H1 (cell line): ENCODE results near the gene TMEM38A. TPM values are rescaled to one million over a fixed set of nuclear protein-coding genes. Genes with fewer than 3 reads are reported as not detected.

Experiments used
- CTCF ChIA-PET: fragments of 300-600 bp; sonication (Branson Sonifier 250); formaldehyde crosslinking; loops from one replicate; lab custom pipeline; 2021; ENCODE audit not compliant: partially characterized antibody; lab: Charles Lee
- POLR2A ChIA-PET: fragments of 300-600 bp; sonication (Branson Sonifier 250); formaldehyde crosslinking; loops from one replicate; lab custom pipeline; 2021; ENCODE audit warnings: inconsistent platforms; ENCODE audit not compliant: partially characterized antibody; lab: Charles Lee
- DNase-seq, 2 experiments: peaks; one replicate each; pipeline versions ENCODE4 v3.0.0 to v3.0.0-alpha.2; 2010 to 2022; ENCODE audit warnings: low spot score in 2 of 2, low read depth in 1 of 2, mixed read lengths in 1 of 2
- FAIRE-seq: peaks from 2 replicates; lab custom pipeline; 2011; peaks lifted over from hg19 to GRCh38; lab: Jason Lieb, UNC
- H2AFZ ChIP-seq: 2 replicates; pipeline ENCODE4 v1.8.1; 2012; ENCODE audit warnings: low read length, inconsistent platforms
- H2AK5ac ChIP-seq: 2 replicates; pipeline ENCODE4 v1.6.1; 2013; ENCODE audit warnings: low read depth, low read length
- H2BK120ac ChIP-seq: replicated peaks from 2 replicates; pipeline ENCODE3; 2013; ENCODE audit warnings: low read depth, low read length, inconsistent platforms
- H2BK12ac ChIP-seq: 2 replicates; pipeline ENCODE4 v1.6.1; 2013; ENCODE audit warnings: low read depth, low read length
- H2BK15ac ChIP-seq: 2 replicates; pipeline ENCODE4 v1.6.1; 2013; ENCODE audit warnings: low read length
- H2BK20ac ChIP-seq: 2 replicates; pipeline ENCODE4 v1.6.1; 2013; ENCODE audit warnings: low read length
- H2BK5ac ChIP-seq: 2 replicates; pipeline ENCODE4 v1.6.1; 2013; ENCODE audit warnings: low read depth, low read length
- H3K14ac ChIP-seq: 2 replicates; pipeline ENCODE4 v1.6.1; 2013; ENCODE audit warnings: inconsistent platforms; ENCODE audit not compliant: insufficient read length
- H3K18ac ChIP-seq: 2 replicates; pipeline ENCODE4 v1.6.1; 2013; ENCODE audit warnings: low read length; ENCODE audit errors: extremely low read depth
- H3K23ac ChIP-seq: 2 replicates; pipeline ENCODE4 v1.6.1; 2013; ENCODE audit warnings: inconsistent platforms; ENCODE audit not compliant: insufficient read length
- H3K23me2 ChIP-seq: 2 replicates; pipeline ENCODE4 v1.6.1; 2013; ENCODE audit warnings: low read depth, low read length
- H3K27ac ChIP-seq: 2 replicates; pipeline ENCODE4 v1.6.1; 2011; ENCODE audit warnings: low read depth, low read length, inconsistent platforms
- H3K27me3 ChIP-seq, 4 experiments: replicated peaks in 1 of 4; 1 replicate in 1 of 4; 2 replicates in 3 of 4; pipeline versions ENCODE4 v1.6.1 to v1.8.1; 2011 to 2013; ENCODE audit warnings: low read length in 3 of 4, mild to moderate bottlenecking in 3 of 4, inconsistent platforms in 2 of 4, mixed read lengths in 2 of 4, moderate library complexity in 1 of 4; ENCODE audit not compliant: control insufficient read depth in 3 of 4, insufficient read depth in 3 of 4; ENCODE audit errors: extremely low read depth in 1 of 4
- H3K36me3 ChIP-seq, 4 experiments: 2 replicates each; pipeline versions ENCODE4 v1.6.1 to v1.8.1; 2011 to 2013; ENCODE audit warnings: mild to moderate bottlenecking in 4 of 4, low read length in 3 of 4, moderate library complexity in 2 of 4, control low read depth in 1 of 4, inconsistent platforms in 1 of 4; ENCODE audit not compliant: insufficient read depth in 4 of 4, control insufficient read depth in 2 of 4
- H3K4ac ChIP-seq: replicated peaks from 2 replicates; pipeline ENCODE3; 2013; ENCODE audit warnings: low read length, low read depth, mixed read lengths, inconsistent platforms; ENCODE audit not compliant: insufficient read length
- H3K4me1 ChIP-seq, 4 experiments: replicated peaks in 1 of 4; 1 replicate in 1 of 4; 2 replicates in 3 of 4; pipeline versions ENCODE4 v1.6.1 to v1.8.1; 2011 to 2013; ENCODE audit warnings: low read length in 3 of 4, inconsistent platforms in 2 of 4, mixed read lengths in 1 of 4; ENCODE audit not compliant: insufficient read depth in 4 of 4, control insufficient read depth in 3 of 4
- H3K4me2 ChIP-seq, 2 experiments: 2 replicates each; pipeline versions ENCODE4 v1.6.1 to v1.8.1; 2011 to 2013; ENCODE audit warnings: low read depth in 2 of 2, low read length in 2 of 2, control low read depth in 1 of 2, inconsistent platforms in 1 of 2, mild to moderate bottlenecking in 1 of 2; ENCODE audit not compliant: insufficient read depth in 1 of 2
- H3K4me3 ChIP-seq, 4 experiments: fragments of 200-600, 300-600 bp in 1 of 4; sonication (generic), shearing (Covaris generic), sonication (Bioruptor Twin) in 1 of 4; 2 replicates each; pipeline versions ENCODE4 v1.5.1 to v1.8.1; 2011 to 2016; ENCODE audit warnings: low read length in 4 of 4, low read depth in 3 of 4, control low read depth in 2 of 4, inconsistent platforms in 2 of 4, mild to moderate bottlenecking in 2 of 4, mixed read lengths in 1 of 4, moderate library complexity in 1 of 4; ENCODE audit not compliant: insufficient read depth in 2 of 4; ENCODE audit errors: extremely low read depth in 1 of 4
- H3K56ac ChIP-seq: replicated peaks from 2 replicates; pipeline ENCODE3; 2013; ENCODE audit warnings: low read depth, mild to moderate bottlenecking, mixed read lengths, low read length, inconsistent platforms; ENCODE audit not compliant: insufficient read length
- H3K79me1 ChIP-seq: 2 replicates; pipeline ENCODE4 v1.6.1; 2013; ENCODE audit warnings: low read depth, low read length, control low read depth
- H3K79me2 ChIP-seq, 2 experiments: 2 replicates each; pipeline versions ENCODE4 v1.6.1 to v1.8.1; 2012 to 2013; ENCODE audit warnings: low read length in 2 of 2, mild to moderate bottlenecking in 2 of 2, inconsistent platforms in 1 of 2; ENCODE audit not compliant: insufficient read depth in 2 of 2, control insufficient read depth in 1 of 2
- H3K9ac ChIP-seq, 4 experiments: replicated peaks in 1 of 4; 1 replicate in 1 of 4; 2 replicates in 3 of 4; pipeline versions ENCODE4 v1.6.1 to v1.8.1; 2011 to 2013; ENCODE audit warnings: low read depth in 3 of 4, low read length in 3 of 4, control low read depth in 2 of 4, mild to moderate bottlenecking in 2 of 4, moderate library complexity in 2 of 4, inconsistent platforms in 1 of 4; ENCODE audit errors: extremely low read depth in 1 of 4
- H3K9me3 ChIP-seq, 2 experiments: 2 replicates each; pipeline versions ENCODE4 v1.6.1 to v1.8.1; 2012 to 2013; ENCODE audit warnings: mild to moderate bottlenecking in 2 of 2, moderate library complexity in 2 of 2, control low read depth in 1 of 2, inconsistent platforms in 1 of 2, low read depth in 1 of 2, low read length in 1 of 2, mixed read lengths in 1 of 2; ENCODE audit not compliant: insufficient read depth in 2 of 2
- H4K20me1 ChIP-seq, 2 experiments: replicated peaks in 1 of 2; 2 replicates each; pipeline versions ENCODE3 to v1.8.1; 2011 to 2013; ENCODE audit warnings: inconsistent platforms in 2 of 2, low read length in 2 of 2, mild to moderate bottlenecking in 1 of 2; ENCODE audit not compliant: insufficient read depth in 2 of 2, control insufficient read depth in 1 of 2
- H4K5ac ChIP-seq: 2 replicates; pipeline ENCODE4 v1.6.1; 2013; ENCODE audit warnings: low read length, low read depth, mixed read lengths, inconsistent platforms; ENCODE audit not compliant: insufficient read length
- H4K8ac ChIP-seq: 2 replicates; pipeline ENCODE4 v1.8.0; 2013; ENCODE audit warnings: mild to moderate bottlenecking, moderate library complexity, low read length, inconsistent platforms; ENCODE audit not compliant: insufficient read depth; ENCODE audit errors: extremely low read depth
- H4K91ac ChIP-seq: replicated peaks from 2 replicates; pipeline ENCODE3; 2013; ENCODE audit warnings: low read length, mixed read lengths, inconsistent platforms; ENCODE audit not compliant: insufficient read length
- BCL11A ChIP-seq, 2 experiments: IDR thresholded peaks; one replicate each; pipeline ENCODE4 v1.6.1; 2011; ENCODE audit warnings: low read depth in 2 of 2, low read length in 2 of 2, mild to moderate bottlenecking in 2 of 2
- CBX8 ChIP-seq: fragments of 300-800, 300-1000 bp; sonication (generic); IDR thresholded peaks from 2 replicates; pipeline ENCODE4 v1.7.1; 2016; ENCODE audit warnings: low read depth, low read length, borderline replicate concordance
- EGR1 ChIP-seq: IDR thresholded peaks from 2 replicates; pipeline ENCODE4 v1.6.1; 2011; ENCODE audit warnings: low read depth, low read length, borderline replicate concordance
- EZH2 ChIP-seq: fragments of 200-600 bp; sonication (generic); IDR thresholded peaks from 2 replicates; pipeline ENCODE4 v1.7.1; 2012; ENCODE audit warnings: low read depth, mild to moderate bottlenecking, moderate library complexity, low read length, inconsistent platforms; ENCODE audit not compliant: severe bottlenecking
- FOSL1 ChIP-seq: IDR thresholded peaks from 2 replicates; pipeline ENCODE4 v1.6.1; 2011; ENCODE audit warnings: mild to moderate bottlenecking, low read depth, low read length, moderate library complexity; ENCODE audit not compliant: insufficient read depth
- GABPA ChIP-seq: IDR thresholded peaks from 2 replicates; pipeline ENCODE4 v1.6.1; 2011; ENCODE audit warnings: mild to moderate bottlenecking, low read length, moderate library complexity, borderline replicate concordance; ENCODE audit not compliant: insufficient read depth
- HDAC2 ChIP-seq, 2 experiments: fragments of 300-600 bp in 1 of 2; sonication (generic) in 1 of 2; IDR thresholded peaks; 2 replicates each; pipeline ENCODE4 v1.6.1; 2011 to 2012; ENCODE audit warnings: low read depth in 2 of 2, low read length in 2 of 2, mild to moderate bottlenecking in 2 of 2, moderate library complexity in 2 of 2, borderline replicate concordance in 1 of 2, inconsistent platforms in 1 of 2
- POLR2AphosphoS5 ChIP-seq: IDR thresholded peaks from 2 replicates; pipeline ENCODE4 v1.6.1; 2011; ENCODE audit warnings: low read depth, low read length
- POU5F1 ChIP-seq: IDR thresholded peaks from 2 replicates; pipeline ENCODE4 v1.6.1; 2011; ENCODE audit warnings: low read depth, mild to moderate bottlenecking, low read length, moderate library complexity
- RBBP5 ChIP-seq: IDR thresholded peaks from 2 replicates; pipeline ENCODE4 v1.7.1; 2012; ENCODE audit warnings: low read depth, mild to moderate bottlenecking, inconsistent platforms, low read length, moderate library complexity, borderline replicate concordance
- SIX5 ChIP-seq: IDR thresholded peaks from 2 replicates; pipeline ENCODE4 v1.6.1; 2011; ENCODE audit warnings: mild to moderate bottlenecking, low read depth, low read length
- SP1 ChIP-seq: IDR thresholded peaks from 2 replicates; pipeline ENCODE4 v1.6.1; 2011; ENCODE audit warnings: low read depth, low read length
- SP2 ChIP-seq: IDR thresholded peaks from 2 replicates; pipeline ENCODE4 v1.6.1; 2012; ENCODE audit warnings: mild to moderate bottlenecking, low read length, inconsistent platforms
- TEAD4 ChIP-seq: IDR thresholded peaks from 2 replicates; pipeline ENCODE4 v1.6.1; 2012; ENCODE audit warnings: low read depth, low read length, inconsistent platforms, mixed read lengths
- YY1 ChIP-seq: IDR thresholded peaks from 2 replicates; pipeline ENCODE4 v1.6.1; 2011; ENCODE audit warnings: low read depth, mild to moderate bottlenecking, low read length
- WGBS, 2 experiments: shearing (Covaris generic) in 1 of 2; methylation state at CpG; one replicate each; pipeline versions ENCODE4 v1.1.6 to v1.1.7; 2013 to 2015; ENCODE audit warnings: low lambda C conversion rate in 2 of 2, mixed read lengths in 2 of 2, inconsistent platforms in 1 of 2, low coverage in 1 of 2, missing lambda C conversion rate in 1 of 2; ENCODE audit not compliant: insufficient replicate concordance in 2 of 2, insufficient coverage in 1 of 2, insufficient read length in 1 of 2; ENCODE audit errors: extremely low coverage in 1 of 2, missing lambda C conversion rate in 1 of 2; 5-methylcytosine and 5-hydroxymethylcytosine counted together
- polyA plus RNA-seq, 7 experiments: library from polyadenylated mRNA; depleted of rRNA in 3 of 7; stranded (reverse) in 5 of 7; unstranded in 2 of 7; fragments of >200 nt in 5 of 7; fragments of 200-250 nt in 2 of 7; gene quantifications; 1 replicate in 5 of 7; 2 replicates in 1 of 7; 4 replicates in 1 of 7; pipeline versions ENCODE4 v1.2.1 to v1.2.3, GENCODE V29; 2011 to 2013; ENCODE audit warnings: missing spikeins in 2 of 7, mixed read lengths in 2 of 7
- total RNA-seq: library from RNA; stranded (reverse); fragmentation: NEBNext Ultra II Directional; extraction: Animal tissue kit (Norgen Biotek cat#: 25700); gene quantifications from 2 replicates; pipeline ENCODE4 v1.2.1, GENCODE V29; 2021

Gene TMEM38A
- total and polyA plus RNA-seq, 2 of the 8 experiments (the other 6 are each of a cell fraction or from before 2014, with no cell fraction given) = 8.9 to 9.2 TPM

GRCh38 chr19:16702123-16702522 lies 41.2 kb downstream of the TMEM38A start:
- H2BK15ac ChIP-seq = no peak overlapping the region
- H3K23ac ChIP-seq = no peak overlapping the region
- H3K18ac ChIP-seq = no peak overlapping the region
- H3K4ac ChIP-seq = no peak overlapping the region
- H3K4me3 ChIP-seq = no peak overlapping the region
- H3K9ac ChIP-seq = no peak overlapping the region
- 95% methylated on average over 6 of the region's 6 CpGs; no CpG with 5 or more reads in 1 of the 2 experiments for WGBS, 2 experiments
- H2BK20ac ChIP-seq = no peak overlapping the region
- H3K4me1 ChIP-seq = no peaks in the 10 kb centered on the region
- H3K4me2 ChIP-seq = no peak overlapping the region
- H3K79me1 ChIP-seq = no peaks in the 10 kb centered on the region
- FAIRE-seq (no peak), DNase-seq (no peak)
- no peak overlapping the region for H3K14ac ChIP-seq
- H3K27me3 ChIP-seq = no peaks in the 10 kb centered on the region
- no peak overlapping the region for H2AK5ac ChIP-seq
- CTCF ChIA-PET = interaction anchor here (2.5 kb wide), 1 partner anchor 13 kb away, joined by 10 read pairs; no protein-coding TSS in a partner anchor
- H2BK12ac ChIP-seq = no peak overlapping the region
- no peaks in the 10 kb centered on the region for H4K20me1 ChIP-seq
- H3K23me2 ChIP-seq = no peaks in the 10 kb centered on the region
- no peak overlapping the region for H2BK5ac ChIP-seq
- H3K9me3 ChIP-seq = no peaks in the 10 kb centered on the region
- H2AFZ ChIP-seq = no peak overlapping the region
- H4K8ac ChIP-seq = no peak overlapping the region
- H3K27ac ChIP-seq = no peak overlapping the region
- H4K91ac ChIP-seq = no peak overlapping the region
- no peak overlapping the region for H4K5ac ChIP-seq
- no peaks in the 10 kb centered on the region for H3K36me3 ChIP-seq
- no peak overlapping the region for H3K56ac ChIP-seq
- no peaks in the 10 kb centered on the region for H3K79me2 ChIP-seq
- H2BK120ac ChIP-seq = no peak overlapping the region
- POLR2A ChIA-PET = no interaction called here
- no peak for TF ChIP-seq EZH2
- no peak for TF ChIP-seq RBBP5
- TF ChIP-seq SIX5 = no peak
- TF ChIP-seq SP1 = no peak
- TF ChIP-seq GABPA = no peak
- TF ChIP-seq SP2 = no peak
- no peak for TF ChIP-seq YY1
- TF ChIP-seq HDAC2 (IDR thresholded peaks at IDR 0.05; ENCODE audit: borderline replicate concordance in 1 of 2, low read depth in 2 of 2, low read length in 2 of 2) = no peak
- TF ChIP-seq TEAD4 = no peak
- no peak for TF ChIP-seq POU5F1
- no peak for TF ChIP-seq EGR1
- no peak for TF ChIP-seq FOSL1
- no peak for TF ChIP-seq POLR2AphosphoS5
- TF ChIP-seq BCL11A (IDR thresholded peaks at IDR 0.05; ENCODE audit: low read depth in 2 of 2, low read length in 2 of 2) = no peak
- no peak for TF ChIP-seq CBX8
